ENCODE measurements around the gene NAV2. TPM values are rescaled to one million over a fixed set of nuclear protein-coding genes. Genes with fewer than 3 reads are reported as not detected.

NAV2 gene
- polyA plus RNA-seq, 1 donor (not counting 4 experiments of a cell fraction or from before 2014, with no cell fraction given), result 4.0 TPM

DNA sequence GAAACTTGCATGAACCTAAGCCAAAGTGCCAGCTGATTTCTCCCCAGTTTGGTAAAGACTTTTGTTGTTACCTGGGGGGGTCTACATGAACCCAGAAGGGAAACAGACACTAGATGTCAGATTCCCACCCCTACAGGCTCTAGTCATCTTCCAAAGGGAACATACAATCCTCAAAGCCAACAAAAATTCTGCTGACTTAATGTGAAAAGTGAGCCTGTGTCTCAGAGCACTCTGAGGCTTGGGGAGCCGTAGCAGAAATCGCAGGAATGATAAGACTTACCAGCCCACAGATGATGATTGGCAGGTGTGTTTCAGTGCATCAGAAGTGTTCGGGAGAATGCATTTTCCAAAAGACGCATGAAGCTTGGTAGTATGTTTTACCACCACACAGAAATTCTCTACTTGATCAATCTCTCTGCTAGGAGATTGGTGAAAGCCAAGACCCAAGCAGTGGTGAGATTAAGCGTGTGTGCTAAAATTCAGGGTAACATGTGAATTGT lies 260.5 kb downstream of the NAV2 start:
- TF ChIP-seq EZH2 (IDR thresholded peaks at IDR 0.05; ENCODE audit: low read length), result no peak
- TF ChIP-seq, protein P1, sequence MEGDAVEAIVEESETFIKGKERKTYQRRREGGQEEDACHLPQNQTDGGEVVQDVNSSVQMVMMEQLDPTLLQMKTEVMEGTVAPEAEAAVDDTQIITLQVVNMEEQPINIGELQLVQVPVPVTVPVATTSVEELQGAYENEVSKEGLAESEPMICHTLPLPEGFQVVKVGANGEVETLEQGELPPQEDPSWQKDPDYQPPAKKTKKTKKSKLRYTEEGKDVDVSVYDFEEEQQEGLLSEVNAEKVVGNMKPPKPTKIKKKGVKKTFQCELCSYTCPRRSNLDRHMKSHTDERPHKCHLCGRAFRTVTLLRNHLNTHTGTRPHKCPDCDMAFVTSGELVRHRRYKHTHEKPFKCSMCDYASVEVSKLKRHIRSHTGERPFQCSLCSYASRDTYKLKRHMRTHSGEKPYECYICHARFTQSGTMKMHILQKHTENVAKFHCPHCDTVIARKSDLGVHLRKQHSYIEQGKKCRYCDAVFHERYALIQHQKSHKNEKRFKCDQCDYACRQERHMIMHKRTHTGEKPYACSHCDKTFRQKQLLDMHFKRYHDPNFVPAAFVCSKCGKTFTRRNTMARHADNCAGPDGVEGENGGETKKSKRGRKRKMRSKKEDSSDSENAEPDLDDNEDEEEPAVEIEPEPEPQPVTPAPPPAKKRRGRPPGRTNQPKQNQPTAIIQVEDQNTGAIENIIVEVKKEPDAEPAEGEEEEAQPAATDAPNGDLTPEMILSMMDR (optimal IDR thresholded peaks at IDR 0.05 in 1 of 3, IDR thresholded peaks at IDR 0.05 in 1 of 3, conservative IDR thresholded peaks at IDR 0.05 in 1 of 3; ENCODE audit: extremely low read depth in 1 of 3, insufficient read depth in 2 of 3, low read length in 3 of 3), result no peak
- FAIRE-seq (no peak), DNase-seq (ENCODE audit: low read depth, low spot score) (no peak)
- H3K27me3 ChIP-seq (ENCODE audit: control insufficient read depth, extremely low read depth, insufficient read depth, low read length), result no peaks in the 10 kb centered on the region
- H3K4me1 ChIP-seq (ENCODE audit: control insufficient read depth, extremely low read depth, insufficient read depth, low read length), result peaks cover 10% of the 10 kb centered on the region
- H3K36me3 ChIP-seq (ENCODE audit: control insufficient read depth in 2 of 2, extremely low read depth in 1 of 2, insufficient read depth in 2 of 2, low read length in 2 of 2), result no peaks in the 10 kb centered on the region
- no peaks in the 10 kb centered on the region for H3K9me1 ChIP-seq (ENCODE audit: control insufficient read depth, extremely low read depth, insufficient read depth, low read length)
- no peaks in the 10 kb centered on the region for H3K9me3 ChIP-seq (ENCODE audit: control insufficient read depth, low read depth, low read length)
- H2AFZ ChIP-seq (ENCODE audit: control insufficient read depth, low read length), result no peak overlapping the region
- H3K9ac ChIP-seq (ENCODE audit: control insufficient read depth, extremely low read depth, insufficient read depth, low read length), result no peak overlapping the region
- H3K4me2 ChIP-seq (ENCODE audit: control insufficient read depth, extremely low read depth, insufficient read depth, low read depth, low read length), result no peak overlapping the region
- H3K4me3 ChIP-seq (ENCODE audit: control insufficient read depth in 2 of 3, extremely low read depth in 1 of 3, insufficient read depth in 2 of 3, low read depth in 1 of 3, low read length in 3 of 3), result no peak overlapping the region
- H3K79me2 ChIP-seq (ENCODE audit: control insufficient read depth, insufficient read depth, low read length), result no peaks in the 10 kb centered on the region
- H4K20me1 ChIP-seq (ENCODE audit: control insufficient read depth, extremely low read depth, insufficient read depth, low read length), result no peaks in the 10 kb centered on the region
- no peak overlapping the region for H3K27ac ChIP-seq (ENCODE audit: control insufficient read depth, insufficient read depth, low read length)
- dilution Hi-C loops (cut with MboI; ENCODE audit: extremely low pct_ligation_motif_present, low sequenced_read_pairs), result no loop called here

DNA sequence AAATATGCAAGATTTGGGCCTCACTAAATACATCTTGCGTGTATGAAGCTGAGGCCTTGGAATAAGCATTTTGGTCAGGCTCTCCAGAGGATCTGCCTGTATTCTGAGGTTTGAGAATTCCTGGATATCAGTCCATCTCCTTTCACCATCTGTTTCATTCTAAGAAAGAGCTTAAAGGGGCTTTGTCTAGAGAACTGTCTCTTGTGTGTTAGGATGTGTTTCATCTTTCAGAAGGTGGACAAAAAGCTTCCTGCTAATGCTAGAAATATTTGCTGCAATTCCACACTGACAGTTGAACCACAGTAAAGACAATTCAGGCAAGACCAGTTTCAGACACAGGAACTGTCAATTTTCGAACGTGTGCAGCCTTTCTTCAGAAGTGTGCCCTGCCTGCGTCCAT lies 262.2 kb downstream of the NAV2 start:
- dilution Hi-C loops (cut with MboI; ENCODE audit: extremely low pct_ligation_motif_present, low sequenced_read_pairs), result no loop called here
- FAIRE-seq, result no peak
- no peak overlapping the region for H3K27ac ChIP-seq (ENCODE audit: control insufficient read depth, insufficient read depth, low read length)

More for the DNA sequence above, 262.2 kb downstream of the NAV2 start:
- Histone ChIP-seq H3K4me3 (ENCODE audit: control insufficient read depth in 2 of 3, extremely low read depth in 1 of 3, insufficient read depth in 2 of 3, low read depth in 1 of 3, low read length in 3 of 3) (no peak overlapping the region), H3K36me3 (ENCODE audit: control insufficient read depth in 2 of 2, extremely low read depth in 1 of 2, insufficient read depth in 2 of 2, low read length in 2 of 2) (no peaks in the 10 kb centered on the region), H2AFZ (ENCODE audit: control insufficient read depth, low read length) (no peak overlapping the region), H4K20me1 (ENCODE audit: control insufficient read depth, extremely low read depth, insufficient read depth, low read length) (no peaks in the 10 kb centered on the region), H3K27me3 (ENCODE audit: control insufficient read depth, extremely low read depth, insufficient read depth, low read length) (no peaks in the 10 kb centered on the region), H3K4me2 (ENCODE audit: control insufficient read depth, extremely low read depth, insufficient read depth, low read depth, low read length) (no peak overlapping the region), H3K4me1 (ENCODE audit: control insufficient read depth, extremely low read depth, insufficient read depth, low read length) (peaks cover 18% of the 10 kb centered on the region), H3K9me3 (ENCODE audit: control insufficient read depth, low read depth, low read length) (no peaks in the 10 kb centered on the region), H3K9me1 (ENCODE audit: control insufficient read depth, extremely low read depth, insufficient read depth, low read length) (no peaks in the 10 kb centered on the region), H3K9ac (ENCODE audit: control insufficient read depth, extremely low read depth, insufficient read depth, low read length) (no peak overlapping the region), H3K79me2 (ENCODE audit: control insufficient read depth, insufficient read depth, low read length) (no peaks in the 10 kb centered on the region)
- DNase-seq (ENCODE audit: low read depth, low spot score), result no peak
- TF ChIP-seq EZH2 (IDR thresholded peaks at IDR 0.05; ENCODE audit: low read length), result no peak
- TF ChIP-seq, protein P1 (optimal IDR thresholded peaks at IDR 0.05 in 1 of 3, IDR thresholded peaks at IDR 0.05 in 1 of 3, conservative IDR thresholded peaks at IDR 0.05 in 1 of 3; ENCODE audit: extremely low read depth in 1 of 3, insufficient read depth in 2 of 3, low read length in 3 of 3), result no peak
